Smooth muscle cell (in vitro differentiated cells): ENCODE data around the gene CCDC39. TPM values are rescaled to one million over a fixed set of nuclear protein-coding genes. Genes with fewer than 3 reads are reported as not detected.
"Not testable (repeated sequence)": the region's sequence is repeated elsewhere in the genome, so short reads cannot be mapped to it uniquely, and the experiment has no call there.

ENCODE experiments used
- DNase-seq: peaks from one replicate; lab custom pipeline; 2025; ENCODE audit not compliant: unreplicated experiment; lab: John Stamatoyannopoulos, UW
- H2AFZ ChIP-seq: fragments of 200-600 bp; sonication (generic); 2 replicates; pipeline ENCODE4 v1.6.0; 2016; ENCODE audit warnings: antibody characterized with exemption, low read depth, mild to moderate bottlenecking
- H3F3A ChIP-seq: fragments of 200-600 bp; sonication (generic); 2 replicates; pipeline ENCODE4 v1.6.0; 2017; ENCODE audit warnings: antibody characterized with exemption, low read depth
- H3K27ac ChIP-seq: fragments of 200-600 bp; sonication (generic); 2 replicates; pipeline ENCODE4 v1.5.1; 2016; ENCODE audit warnings: low read depth, mild to moderate bottlenecking
- H3K27me3 ChIP-seq: fragments of 200-600 bp; sonication (generic); 2 replicates; pipeline ENCODE4 v1.6.1; 2016; ENCODE audit warnings: low read depth, mild to moderate bottlenecking
- H3K36me3 ChIP-seq: fragments of 200-600 bp; sonication (generic); 2 replicates; pipeline ENCODE4 v1.5.1; 2016; ENCODE audit warnings: low read depth
- H3K4me1 ChIP-seq: fragments of 200-600 bp; sonication (generic); 2 replicates; pipeline ENCODE4 v1.5.1; 2016; ENCODE audit warnings: low read depth
- H3K4me2 ChIP-seq: fragments of 200-600 bp; sonication (generic); 2 replicates; pipeline ENCODE4 v1.6.0; 2016; ENCODE audit warnings: mild to moderate bottlenecking
- H3K4me3 ChIP-seq: fragments of 200-600 bp; sonication (generic); 2 replicates; pipeline ENCODE4 v1.5.1; 2016; ENCODE audit warnings: mild to moderate bottlenecking
- H3K79me2 ChIP-seq: fragments of 200-600 bp; sonication (generic); 2 replicates; pipeline ENCODE4 v1.6.0; 2016; ENCODE audit warnings: low read depth, mild to moderate bottlenecking
- H3K9ac ChIP-seq: fragments of 200-600 bp; sonication (generic); 2 replicates; pipeline ENCODE4 v1.6.0; 2016; ENCODE audit warnings: low read depth
- H3K9me3 ChIP-seq: fragments of 200-600 bp; sonication (generic); replicated peaks from 2 replicates; pipeline ENCODE4 v1.5.1; 2016; ENCODE audit warnings: low read depth
- H4K20me1 ChIP-seq: fragments of 200-600 bp; sonication (generic); 2 replicates; pipeline ENCODE4 v1.6.0; 2016; ENCODE audit warnings: low read depth
- WGBS: methylation state at CpG from one replicate; pipeline ENCODE4 v1.1.7; 2016; ENCODE audit warnings: low lambda C conversion rate; 5-methylcytosine and 5-hydroxymethylcytosine counted together
- polyA plus RNA-seq: library from polyadenylated mRNA; unstranded; fragments of >200 nt; fragmentation: Nextera tagmentation; extraction: Ambion mirVana; gene quantifications from 2 replicates; pipeline ENCODE4 v1.2.1, GENCODE V29; 2016
- total RNA-seq: library from RNA; depleted of rRNA; stranded (reverse); fragments of >200 nt; gene quantifications from 2 replicates; pipeline ENCODE4 v1.2.3, GENCODE V29; 2014
- TF ChIP-seq, protein P1 (sequence below): fragments of 200-600 bp; sonication (generic); IDR thresholded peaks from 2 replicates; pipeline ENCODE4 v1.5.1; 2017; ENCODE audit warnings: borderline replicate concordance, mild to moderate bottlenecking, antibody characterized with exemption; ENCODE audit not compliant: insufficient read depth, poor library complexity, severe bottlenecking

The CCDC39 gene
- total and polyA plus RNA-seq, 2 experiments from 2014 or later, result not detected

DNA sequence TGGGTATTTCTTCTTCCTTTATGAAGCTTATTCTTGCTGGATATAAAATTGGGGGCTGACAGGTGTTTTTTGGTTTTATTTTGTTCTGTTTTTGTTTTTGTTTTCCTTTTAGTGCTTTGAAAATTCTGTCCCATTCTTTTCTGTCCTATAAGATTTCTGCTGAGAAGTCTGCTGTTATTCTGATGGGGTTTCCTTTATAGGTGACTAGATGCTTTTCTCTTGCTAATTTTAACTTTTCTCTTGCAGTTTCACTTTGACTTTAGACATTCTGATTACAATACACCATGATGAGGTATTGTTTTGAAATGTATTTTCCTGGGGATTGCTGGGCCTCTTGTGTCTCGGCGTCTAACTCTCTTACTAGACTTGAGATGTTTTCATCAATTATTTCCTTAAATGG lies 54.6 kb downstream of the CCDC39 start:
- Histone ChIP-seq H3K4me1 (no peaks in the 10 kb centered on the region), H3K4me3 (no peak overlapping the region), H3K4me2 (no peak overlapping the region), H3K27ac (no peak overlapping the region), H3K9ac (no peak overlapping the region), H2AFZ (no peak overlapping the region), H3K27me3 (no peaks in the 10 kb centered on the region), H3K79me2 (no peaks in the 10 kb centered on the region), H3K9me3 (no peaks in the 10 kb centered on the region), H3F3A (no peaks in the 10 kb centered on the region), H4K20me1 (no peaks in the 10 kb centered on the region), H3K36me3 (no peaks in the 10 kb centered on the region)
- TF ChIP-seq, protein P1, sequence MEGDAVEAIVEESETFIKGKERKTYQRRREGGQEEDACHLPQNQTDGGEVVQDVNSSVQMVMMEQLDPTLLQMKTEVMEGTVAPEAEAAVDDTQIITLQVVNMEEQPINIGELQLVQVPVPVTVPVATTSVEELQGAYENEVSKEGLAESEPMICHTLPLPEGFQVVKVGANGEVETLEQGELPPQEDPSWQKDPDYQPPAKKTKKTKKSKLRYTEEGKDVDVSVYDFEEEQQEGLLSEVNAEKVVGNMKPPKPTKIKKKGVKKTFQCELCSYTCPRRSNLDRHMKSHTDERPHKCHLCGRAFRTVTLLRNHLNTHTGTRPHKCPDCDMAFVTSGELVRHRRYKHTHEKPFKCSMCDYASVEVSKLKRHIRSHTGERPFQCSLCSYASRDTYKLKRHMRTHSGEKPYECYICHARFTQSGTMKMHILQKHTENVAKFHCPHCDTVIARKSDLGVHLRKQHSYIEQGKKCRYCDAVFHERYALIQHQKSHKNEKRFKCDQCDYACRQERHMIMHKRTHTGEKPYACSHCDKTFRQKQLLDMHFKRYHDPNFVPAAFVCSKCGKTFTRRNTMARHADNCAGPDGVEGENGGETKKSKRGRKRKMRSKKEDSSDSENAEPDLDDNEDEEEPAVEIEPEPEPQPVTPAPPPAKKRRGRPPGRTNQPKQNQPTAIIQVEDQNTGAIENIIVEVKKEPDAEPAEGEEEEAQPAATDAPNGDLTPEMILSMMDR, result no peak
- WGBS, result 94% methylated on average over 2 of the region's 2 CpGs
- no peak for DNase-seq

DNA sequence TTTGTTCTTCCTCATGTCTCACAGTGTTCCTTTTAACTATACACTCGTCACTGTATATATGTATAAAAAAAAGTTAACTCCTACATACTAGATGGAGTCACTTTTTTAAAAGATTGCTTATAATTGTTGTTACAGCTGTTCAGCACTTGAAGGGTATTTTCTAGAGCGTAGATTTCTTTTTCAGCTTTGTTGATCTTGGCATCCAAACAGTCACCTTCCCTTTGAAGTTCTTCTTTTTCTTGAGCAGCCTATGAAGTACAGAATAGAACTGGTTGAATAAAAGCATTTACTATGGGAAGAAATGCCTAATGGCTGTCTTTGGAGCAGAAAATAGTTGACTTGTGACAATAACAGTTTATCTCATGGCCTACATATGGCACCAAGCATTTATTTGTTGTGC lies 59.6 kb downstream of the CCDC39 start:
- TF ChIP-seq, protein P1, result no peak
- no peak overlapping the region for H3K4me2 ChIP-seq
- no peaks in the 10 kb centered on the region for H3F3A ChIP-seq
- H4K20me1 ChIP-seq, result no peaks in the 10 kb centered on the region
- no peak overlapping the region for H3K4me3 ChIP-seq
- no peaks in the 10 kb centered on the region for H3K36me3 ChIP-seq
- 96% methylated on average over 2 of the region's 2 CpGs for WGBS
- H3K9ac ChIP-seq, result no peak overlapping the region
- no peaks in the 10 kb centered on the region for H3K4me1 ChIP-seq
- H3K27me3 ChIP-seq, result no peaks in the 10 kb centered on the region
- DNase-seq, result no peak
- H2AFZ ChIP-seq, result no peak overlapping the region
- H3K79me2 ChIP-seq, result no peaks in the 10 kb centered on the region
- H3K27ac ChIP-seq, result no peak overlapping the region
- H3K9me3 ChIP-seq, result no peaks in the 10 kb centered on the region

DNA sequence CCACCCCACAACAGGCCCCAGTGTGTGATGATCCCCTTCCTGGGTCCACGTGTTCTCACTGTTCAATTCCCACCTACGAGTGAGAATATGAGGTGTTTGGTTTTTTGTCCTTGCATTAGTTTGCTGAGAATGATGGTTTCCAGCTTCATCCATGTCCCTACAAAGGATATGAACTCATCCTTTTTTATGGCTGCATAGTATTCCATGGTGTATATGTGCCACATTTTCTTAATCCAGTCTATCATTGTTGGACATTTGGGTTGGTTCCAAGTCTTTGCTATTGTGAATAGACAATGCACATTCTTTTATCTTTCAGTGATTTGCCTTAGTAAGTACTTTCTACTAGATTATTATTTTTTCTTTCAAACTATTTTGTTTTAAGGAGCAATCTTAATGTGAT lies 60.7 kb downstream of the CCDC39 start:
- 88% methylated on average over 2 of the region's 2 CpGs for WGBS
- H3K9me3 ChIP-seq, H2AFZ ChIP-seq, H3K4me2 ChIP-seq, H4K20me1 ChIP-seq, H3K36me3 ChIP-seq, H3K79me2 ChIP-seq, H3K4me3 ChIP-seq, H3F3A ChIP-seq, H3K9ac ChIP-seq, H3K27ac ChIP-seq, DNase-seq, H3K27me3 ChIP-seq, H3K4me1 ChIP-seq: not testable (repeated sequence)

DNA sequence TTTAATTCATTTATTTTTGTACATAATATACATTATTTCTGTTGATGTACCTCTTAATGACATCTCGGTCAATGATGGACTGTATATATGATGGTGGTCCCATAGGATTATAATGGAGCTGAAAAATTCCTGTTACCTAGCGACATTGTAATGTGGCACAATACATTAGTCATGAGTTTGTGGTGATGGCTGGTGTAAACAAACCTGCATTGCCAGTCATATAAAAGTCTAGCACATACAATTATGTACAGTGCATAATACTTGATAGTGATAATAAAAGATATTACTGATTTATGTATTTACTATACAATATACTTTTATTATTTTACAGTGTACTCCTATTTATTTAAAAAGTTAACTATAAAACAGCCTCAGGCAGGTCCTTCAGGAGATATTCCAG lies 62.2 kb downstream of the CCDC39 start:
- TF ChIP-seq, protein P1, result no peak
- Histone ChIP-seq H3K27ac (no peak overlapping the region), H3K79me2 (no peaks in the 10 kb centered on the region), H3K9me3 (no peaks in the 10 kb centered on the region), H3K9ac (no peak overlapping the region), H3K4me3 (no peak overlapping the region), H4K20me1 (no peaks in the 10 kb centered on the region), H3K4me2 (no peak overlapping the region), H3F3A (no peaks in the 10 kb centered on the region), H3K36me3 (no peaks in the 10 kb centered on the region), H3K27me3 (no peaks in the 10 kb centered on the region), H3K4me1 (no peaks in the 10 kb centered on the region), H2AFZ (no peak overlapping the region)
- WGBS, result 95% methylated on average over 2 of the region's 2 CpGs
- DNase-seq, result no peak
